ENCODE measurements around the gene THEMIS2.
A peak's percentile ranks its signal among the peaks of the same experiment; 100 is the strongest.
"Not testable (repeated sequence)": the region's sequence is repeated elsewhere in the genome, so short reads cannot be mapped to it uniquely, and the experiment has no call there.

The THEMIS2 gene

DNA sequence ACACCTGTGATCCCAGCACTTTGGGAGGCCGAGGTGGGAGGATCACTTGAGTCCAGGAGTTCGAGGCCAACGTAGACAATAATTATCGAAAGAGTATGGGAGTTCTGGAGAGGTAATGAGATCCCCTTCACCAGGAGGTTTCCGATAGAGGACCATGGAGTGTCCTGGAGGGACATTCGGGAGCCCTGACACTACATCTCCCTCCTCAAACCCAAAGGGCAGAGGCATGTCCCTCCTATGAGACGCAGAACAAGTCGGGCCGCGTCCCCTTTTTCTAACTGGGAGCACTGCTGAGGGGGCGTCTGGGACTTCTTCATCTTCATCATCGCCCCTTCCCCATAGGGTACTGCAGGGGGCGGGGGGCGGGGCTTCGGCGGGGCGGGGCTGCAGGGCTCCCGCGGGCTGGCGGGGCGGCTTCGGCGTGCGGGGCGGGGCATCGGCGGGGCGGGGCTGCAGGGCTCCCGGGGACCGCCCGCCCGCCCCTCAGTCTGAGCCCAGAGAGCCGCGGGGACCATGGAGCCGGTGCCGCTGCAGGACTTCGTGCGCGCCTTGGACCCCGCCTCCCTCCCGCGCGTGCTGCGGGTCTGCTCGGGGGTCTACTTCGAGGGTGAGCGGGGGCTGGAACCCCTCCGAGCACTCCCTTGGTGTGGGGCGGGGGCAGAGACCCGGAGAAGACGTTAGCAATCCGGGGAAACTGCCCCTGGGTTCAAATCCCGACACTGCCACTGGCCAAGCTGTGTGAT, at the start of gene THEMIS2:
Gene THEMIS2, plus strand, starts transcription at position 486 of the 743 bp plus-strand sequence. Its CDS starts 28 bp downstream, at position 514.
- DNase-seq = no peak

DNA sequence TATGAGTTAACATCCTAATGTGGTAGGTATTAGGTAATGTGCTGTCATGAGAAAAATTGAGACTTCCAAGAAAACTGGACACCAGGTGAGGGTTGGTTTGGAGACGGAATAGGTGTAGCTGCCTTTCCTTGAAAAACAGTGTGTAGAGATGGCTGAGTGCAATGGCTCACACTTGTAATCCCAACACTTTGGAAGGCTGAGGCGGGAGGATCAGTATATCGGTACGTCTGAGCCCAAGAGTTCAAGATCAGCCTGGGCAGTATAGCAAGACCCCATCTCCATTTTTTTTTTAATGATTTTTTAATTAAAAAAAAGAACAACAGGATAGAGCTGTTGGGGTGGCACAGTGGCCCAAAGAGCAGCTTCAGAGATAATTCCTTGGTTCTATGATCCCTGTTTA, 48.6 kb upstream of the THEMIS2 start:
- DNase-seq = no peak

DNA sequence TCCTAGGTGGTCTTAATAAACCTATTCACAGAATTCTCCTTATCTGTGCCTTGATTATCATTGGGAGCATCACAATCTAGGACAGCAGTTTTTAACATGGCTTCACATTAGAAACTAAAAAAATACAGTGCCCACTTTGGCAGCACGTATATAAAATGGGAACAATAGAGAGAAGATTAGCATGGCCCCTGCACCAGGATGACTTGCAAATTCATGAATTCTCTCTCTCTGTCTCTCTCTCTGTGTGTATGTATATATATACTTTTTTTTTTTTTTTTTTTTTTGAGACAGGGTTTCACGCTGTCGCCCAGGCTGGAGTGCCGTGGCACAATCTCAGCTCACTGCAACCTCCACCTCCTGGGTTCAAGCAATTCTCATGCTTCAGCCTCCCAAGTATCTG, 47.9 kb upstream of the THEMIS2 start:
- DNase-seq = no peak

DNA sequence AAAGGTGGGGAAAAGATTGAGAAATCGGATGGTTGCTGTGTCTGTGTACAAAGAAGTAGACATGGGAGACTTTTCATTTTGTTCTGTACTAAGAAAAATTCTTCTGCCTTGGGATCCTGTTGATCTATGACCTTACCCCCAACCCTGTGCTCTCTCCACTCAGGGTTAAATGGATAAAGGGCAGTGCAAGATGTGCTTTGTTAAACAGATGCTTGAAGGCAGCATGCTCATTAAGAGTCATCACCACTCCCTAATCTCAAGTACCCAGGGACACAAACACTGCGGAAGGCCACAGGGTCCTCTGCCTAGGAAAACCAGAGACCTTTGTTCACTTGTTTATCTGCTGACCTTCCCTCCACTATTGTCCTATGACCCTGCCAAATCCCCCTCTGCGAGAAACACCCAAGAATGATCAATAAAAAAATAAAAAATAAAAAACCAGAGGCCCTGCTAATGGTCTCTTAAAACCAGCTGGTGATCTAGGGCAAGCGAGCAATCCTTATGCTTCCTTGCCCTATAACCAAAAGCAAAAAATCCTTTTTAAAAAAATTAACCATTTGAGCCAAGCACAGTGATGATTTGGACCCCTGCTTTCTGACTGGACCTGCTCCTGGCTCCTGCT, 42.9 kb upstream of the THEMIS2 start:
- not testable (repeated sequence) for DNase-seq

DNA sequence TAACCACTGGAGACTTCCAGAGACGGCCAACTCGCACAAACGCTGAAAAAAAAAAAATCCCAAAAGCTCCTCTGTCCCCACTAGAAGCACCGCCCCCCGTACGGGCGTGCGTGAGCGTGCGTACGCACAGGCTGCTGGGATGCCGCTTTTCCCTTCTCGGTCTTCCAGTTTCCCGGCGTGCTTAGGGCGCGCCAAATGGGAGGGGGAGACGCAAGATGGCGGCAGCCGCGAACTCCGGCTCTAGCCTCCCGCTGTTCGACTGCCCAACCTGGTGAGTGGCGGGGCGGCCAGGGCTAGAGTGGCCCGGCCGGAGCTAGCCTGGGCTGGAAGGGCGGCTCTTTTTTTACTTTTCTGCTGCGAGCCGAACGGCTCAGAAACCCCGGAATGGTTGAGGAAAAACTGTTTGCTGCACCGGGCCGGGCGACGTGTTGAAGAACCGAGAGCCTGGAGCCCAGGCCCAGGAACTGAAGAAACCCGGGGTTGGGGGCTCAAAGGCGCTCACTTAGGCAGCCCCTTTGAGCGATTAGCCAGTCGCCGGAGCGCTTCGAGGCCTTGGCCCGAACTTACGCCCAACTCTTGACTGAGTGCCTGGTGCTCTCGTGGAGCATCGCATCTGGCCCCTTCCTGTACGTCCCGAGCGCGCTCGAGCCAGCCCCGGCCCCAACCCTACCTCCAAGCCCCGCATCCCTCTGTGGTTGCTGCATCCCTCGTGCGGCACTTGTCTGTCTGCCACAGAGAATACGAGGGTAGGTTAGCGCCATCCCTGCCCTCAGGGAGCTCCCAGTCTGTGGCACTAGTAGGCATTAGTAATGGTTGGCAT, 41.5 kb upstream of the THEMIS2 start, which contains the start of gene PPP1R8:
Gene PPP1R8, plus strand, starts transcription at position 162 of the 820 bp plus-strand sequence. Its CDS starts 54 bp downstream, at position 216.
- peak; percentile 91 for DNase-seq

DNA sequence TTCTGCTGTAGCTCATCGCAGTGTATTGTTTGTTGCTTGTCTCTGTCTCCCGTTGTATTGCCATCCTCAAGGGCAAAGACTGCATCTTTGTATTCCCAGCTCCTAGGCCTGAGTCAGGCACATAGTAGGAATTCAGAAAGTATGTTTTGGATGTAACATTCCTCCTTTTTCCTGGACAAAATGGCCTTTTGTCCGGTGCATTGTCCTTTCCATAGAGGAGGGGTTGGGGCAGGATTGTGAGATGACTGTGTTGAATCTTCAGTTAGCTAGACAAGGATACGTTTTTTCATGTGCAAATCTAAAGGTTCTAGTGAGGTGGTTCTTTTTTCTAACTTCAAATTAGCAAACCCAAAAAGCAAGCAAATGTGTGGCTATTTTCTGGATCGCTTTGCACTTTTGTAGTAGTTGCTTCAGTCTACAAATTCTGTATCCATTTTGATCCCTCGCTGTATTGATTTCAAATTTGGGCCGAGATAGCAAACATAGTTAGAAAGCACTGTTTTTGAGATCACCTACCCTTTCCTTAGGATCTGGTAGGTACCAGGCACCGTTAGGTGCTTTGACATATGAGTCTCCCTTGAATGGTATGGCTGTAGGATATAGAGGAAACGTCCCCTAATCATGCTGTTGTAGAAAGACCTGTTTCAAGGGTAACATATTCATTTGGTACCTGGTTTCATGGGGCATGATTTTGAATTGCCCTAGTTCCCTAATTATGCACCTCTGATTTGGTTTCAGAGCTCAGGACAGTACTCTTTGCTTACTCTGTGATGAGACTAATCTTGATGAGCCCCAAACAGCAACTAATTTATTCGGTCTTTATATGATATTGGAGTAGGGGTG, 40.6 kb upstream of the THEMIS2 start:
- no peak for DNase-seq

DNA sequence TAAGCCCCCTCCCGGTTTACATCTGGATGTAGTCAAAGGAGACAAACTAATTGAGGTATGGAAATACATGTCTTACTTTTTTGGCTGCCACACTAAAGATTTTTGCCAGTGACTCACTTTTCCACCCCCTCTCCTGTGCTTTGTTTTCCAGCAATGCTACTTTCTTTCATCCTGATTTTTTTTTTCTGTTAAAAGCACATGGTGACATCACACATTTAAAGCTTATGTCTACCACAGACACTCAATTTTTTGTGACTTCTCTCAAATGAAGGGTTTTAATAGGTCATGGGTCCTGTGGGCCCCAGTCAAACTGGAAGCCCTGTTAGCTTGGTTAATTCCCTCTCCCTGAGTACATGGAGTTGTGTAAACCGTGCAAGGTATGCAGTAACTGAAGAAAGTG, 39.6 kb upstream of the THEMIS2 start:
- DNase-seq = no peak

DNA sequence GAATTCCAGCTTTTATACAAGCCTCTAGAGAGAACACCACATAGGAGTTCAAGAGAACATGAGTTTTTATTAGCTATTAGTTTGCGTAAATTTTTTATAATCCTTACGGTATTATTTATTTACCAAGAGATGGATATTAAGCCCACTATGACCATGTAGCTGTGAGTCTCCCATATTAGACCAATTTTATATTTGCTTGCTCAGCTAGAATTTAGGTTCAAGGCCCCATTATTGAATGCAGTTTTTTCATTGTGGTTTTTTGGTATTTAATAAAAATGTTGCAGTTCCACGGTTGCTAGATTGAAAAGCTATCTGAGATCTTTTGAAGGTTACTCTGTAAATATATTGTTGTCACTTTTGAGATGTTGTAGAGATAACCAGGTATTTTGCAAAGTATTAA, 38.9 kb upstream of the THEMIS2 start:
- no peak for DNase-seq

DNA sequence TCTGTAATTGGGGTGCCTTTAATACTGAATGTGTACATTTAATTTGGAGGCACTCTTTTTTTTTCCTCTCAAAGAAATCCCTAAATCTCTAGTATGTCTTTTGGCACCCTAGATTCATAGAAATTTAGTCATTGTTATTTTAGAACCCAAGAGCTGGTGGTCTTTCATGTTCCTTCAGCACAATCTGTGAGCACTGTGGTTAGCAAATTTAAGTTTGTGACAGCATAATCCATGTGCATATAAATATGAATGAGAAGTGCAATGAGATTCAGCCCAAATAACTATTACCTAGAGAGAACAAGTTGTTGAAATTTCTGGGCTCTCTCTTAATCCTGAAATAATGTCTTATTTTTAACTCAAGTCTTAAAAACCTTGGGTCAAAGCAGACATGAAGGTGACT, 37.3 kb upstream of the THEMIS2 start:
- no peak for DNase-seq

DNA sequence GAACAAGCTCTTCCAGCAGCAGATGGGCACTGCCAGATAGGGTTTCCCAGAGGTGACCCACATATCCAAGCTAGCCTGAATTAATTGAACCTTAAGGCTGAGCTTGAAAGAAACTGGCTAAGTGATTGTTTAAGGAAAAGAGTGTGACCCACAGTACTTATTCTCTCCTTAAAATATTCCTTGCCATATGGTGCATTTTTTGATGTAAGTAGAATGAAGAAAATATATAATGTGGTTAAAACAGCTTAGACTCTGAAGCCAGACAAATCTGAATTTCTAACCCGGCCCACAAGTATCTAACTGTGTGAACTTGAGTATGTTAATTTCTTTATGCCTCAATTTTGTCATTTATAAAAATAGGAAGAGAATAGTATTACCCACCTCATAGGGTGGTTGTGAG, 36.8 kb upstream of the THEMIS2 start:
- no peak for DNase-seq

DNA sequence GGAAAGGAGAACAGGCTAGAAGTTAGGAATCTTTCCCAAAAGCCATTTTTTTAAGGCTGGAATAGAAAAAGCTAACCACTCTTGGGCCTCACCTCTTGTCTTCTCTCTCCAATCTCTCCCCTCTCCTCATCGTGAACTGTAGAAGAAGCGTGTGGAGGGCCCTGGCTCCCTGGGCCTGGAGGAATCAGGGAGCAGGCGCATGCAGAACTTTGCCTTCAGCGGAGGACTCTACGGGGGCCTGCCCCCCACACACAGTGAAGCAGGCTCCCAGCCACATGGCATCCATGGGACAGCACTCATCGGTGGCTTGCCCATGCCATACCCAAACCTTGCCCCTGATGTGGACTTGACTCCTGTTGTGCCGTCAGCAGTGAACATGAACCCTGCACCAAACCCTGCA, 22.4 kb upstream of the THEMIS2 start:
- DNase-seq = no peak

DNA sequence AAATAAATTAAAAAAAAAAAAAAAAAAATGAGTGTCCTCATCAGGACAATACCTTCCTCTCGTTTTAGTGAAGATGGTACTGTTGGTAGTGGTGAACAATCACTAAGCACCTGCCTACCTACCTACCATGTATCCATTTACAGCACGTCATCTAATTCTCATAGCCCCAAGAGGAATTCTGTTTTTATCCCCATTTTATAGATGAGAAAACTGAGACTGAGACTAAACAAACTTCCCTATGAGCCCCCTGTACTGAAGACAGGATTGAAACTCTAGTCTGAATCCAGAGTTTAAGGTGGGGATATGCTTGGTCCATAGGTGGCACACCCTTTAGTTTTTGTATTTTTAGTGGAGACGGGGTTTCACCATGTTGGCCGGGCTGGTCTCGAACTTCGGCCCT, 17.3 kb upstream of the THEMIS2 start:
- DNase-seq = no peak

DNA sequence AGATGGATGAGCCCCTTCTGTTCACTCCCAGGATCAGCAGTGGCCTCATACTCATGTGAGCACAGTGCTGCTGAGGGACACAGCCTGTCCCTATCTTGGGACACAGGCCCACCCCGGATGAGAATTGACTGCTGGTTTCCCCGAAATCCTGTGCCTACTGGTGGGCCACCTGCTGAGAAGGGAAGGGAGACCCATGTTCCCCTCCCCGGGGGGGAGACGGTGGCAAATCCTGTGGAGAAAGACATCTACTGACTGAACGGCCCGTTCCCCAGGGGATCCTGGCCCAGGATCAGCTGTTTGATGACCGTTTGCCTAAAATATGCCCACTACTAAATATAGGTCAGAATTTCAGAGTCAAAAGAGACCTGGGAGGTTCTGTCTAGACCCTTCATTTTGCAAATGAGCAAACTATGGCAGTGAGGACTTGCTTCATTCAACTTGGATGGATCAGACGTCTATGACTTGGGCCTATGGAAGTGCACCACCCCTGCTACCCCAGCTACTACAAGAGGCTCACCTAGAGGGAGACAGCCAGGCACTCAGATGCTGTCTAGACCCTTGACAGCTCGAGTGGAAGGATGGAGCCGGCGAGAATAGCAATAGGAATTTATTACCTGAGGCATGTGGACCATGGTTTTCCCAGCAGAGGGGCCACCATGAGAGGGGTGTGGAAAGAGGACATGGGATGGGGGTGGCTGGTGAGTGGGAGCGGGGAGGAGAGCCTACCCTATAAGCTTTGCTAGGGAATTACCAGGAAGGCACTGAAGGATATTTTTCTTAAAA, 15.6 kb upstream of the THEMIS2 start:
- no peak for DNase-seq

DNA sequence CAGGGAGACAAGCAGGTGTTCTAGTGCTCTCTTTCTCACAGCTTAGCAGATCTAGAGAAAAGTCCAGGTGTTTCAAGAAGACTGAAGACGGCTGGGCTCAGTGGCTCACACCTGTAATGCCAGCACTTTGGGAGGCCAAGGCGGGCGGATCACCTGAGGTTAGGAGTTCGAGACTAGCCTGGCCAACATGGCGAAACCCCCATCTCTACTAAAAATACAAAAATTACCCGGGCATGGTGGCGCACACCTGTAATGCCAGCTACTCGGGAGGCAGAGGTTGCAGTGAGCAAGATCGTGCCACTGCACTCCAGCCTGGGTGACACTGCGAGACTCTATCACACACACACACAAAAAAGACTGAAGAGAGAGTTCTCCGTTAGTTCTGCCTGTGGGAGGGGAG, 14.8 kb upstream of the THEMIS2 start:
- not testable (repeated sequence) for DNase-seq

DNA sequence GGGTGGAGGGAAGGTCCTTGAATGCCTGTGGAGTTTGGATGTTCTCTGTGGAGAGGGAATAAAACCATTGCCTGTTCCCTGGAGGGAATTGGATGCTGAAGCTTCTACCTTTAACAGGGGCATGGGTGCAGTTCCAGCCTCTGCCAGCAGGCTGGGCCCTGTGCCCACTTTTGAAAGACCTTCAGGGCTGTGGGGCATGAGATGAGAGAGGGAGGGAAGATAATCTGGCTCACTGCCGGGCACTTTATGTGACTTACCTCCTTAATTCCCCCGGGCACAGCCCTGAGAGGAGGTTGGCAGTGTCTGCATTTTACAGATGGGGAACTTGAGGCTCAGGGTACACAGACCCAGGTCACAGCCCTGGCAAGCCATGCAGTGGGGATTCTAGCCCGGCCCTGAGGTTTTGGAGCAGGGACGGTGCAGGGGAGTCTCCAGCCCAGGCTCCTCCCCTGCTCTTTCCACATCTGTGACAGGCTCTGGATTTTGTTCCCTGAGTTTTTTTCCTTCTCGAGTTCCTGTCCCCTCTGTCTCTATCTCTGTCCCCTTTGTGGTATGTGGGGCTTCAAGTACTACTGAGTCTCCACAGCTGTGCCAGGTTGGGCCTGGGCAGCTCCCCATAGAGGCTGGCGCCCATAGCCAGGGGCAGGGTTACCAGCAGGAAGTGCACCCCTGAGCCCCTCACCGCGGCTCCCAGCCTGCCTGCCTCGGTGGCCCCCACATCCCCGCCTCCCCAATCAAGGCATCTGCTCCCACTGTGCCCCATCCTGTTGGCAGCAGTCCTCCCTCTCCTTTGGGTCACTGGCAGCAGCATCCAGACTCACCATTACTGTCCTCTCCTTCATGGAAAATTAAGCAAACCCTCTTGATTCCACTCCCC, 14.0 kb upstream of the THEMIS2 start:
- DNase-seq = peak; percentile 35

DNA sequence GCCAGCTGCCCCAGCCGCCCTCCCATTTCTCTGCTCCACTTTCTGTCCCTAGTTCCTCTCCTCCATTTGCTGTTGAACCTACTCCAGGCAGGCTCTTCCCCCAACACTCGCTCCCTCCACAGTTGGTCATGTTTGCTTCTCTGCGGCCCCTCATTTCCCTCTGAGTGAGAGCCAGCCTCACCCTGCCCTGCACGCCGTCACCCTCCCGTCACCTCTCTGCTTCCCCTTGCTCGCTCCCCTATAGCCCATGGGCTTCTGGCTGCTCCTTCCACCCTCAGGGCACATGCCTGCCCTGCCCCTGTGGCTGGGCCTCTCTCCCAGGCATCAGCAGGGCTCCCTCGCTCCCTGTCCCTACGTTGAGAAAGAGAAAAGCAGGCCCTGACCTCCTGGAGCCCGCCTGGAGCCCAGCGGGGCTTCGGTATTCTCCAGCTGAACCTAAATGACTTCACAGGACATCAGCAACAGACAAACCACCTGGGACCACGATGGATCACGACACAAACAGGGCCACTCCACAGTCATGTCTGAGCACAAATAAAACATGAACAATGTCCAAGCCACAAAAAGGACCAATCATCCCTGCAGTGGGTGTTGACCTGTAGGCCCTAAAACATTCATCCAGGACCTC, 13.3 kb upstream of the THEMIS2 start:
- DNase-seq = no peak

DNA sequence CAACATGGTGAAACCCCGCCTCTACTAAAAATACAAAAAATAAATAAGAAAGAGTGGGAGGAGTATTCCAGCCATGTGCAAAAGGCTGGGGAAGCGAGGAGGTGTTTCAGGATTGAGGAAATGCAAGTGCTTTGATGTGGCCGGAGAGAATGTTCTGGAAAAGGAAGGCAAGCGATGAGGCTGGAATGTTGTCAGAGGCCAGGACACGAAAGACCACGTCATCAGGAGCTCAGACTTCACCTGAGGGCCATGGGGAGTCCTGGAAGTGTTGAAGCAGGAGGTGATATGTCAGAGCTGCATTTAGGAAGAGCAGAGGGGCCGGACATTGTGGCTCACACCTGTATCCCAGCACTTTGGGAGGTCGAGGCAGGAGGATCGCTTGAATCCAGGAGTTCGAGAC, 10.9 kb upstream of the THEMIS2 start:
- DNase-seq = no peak

DNA sequence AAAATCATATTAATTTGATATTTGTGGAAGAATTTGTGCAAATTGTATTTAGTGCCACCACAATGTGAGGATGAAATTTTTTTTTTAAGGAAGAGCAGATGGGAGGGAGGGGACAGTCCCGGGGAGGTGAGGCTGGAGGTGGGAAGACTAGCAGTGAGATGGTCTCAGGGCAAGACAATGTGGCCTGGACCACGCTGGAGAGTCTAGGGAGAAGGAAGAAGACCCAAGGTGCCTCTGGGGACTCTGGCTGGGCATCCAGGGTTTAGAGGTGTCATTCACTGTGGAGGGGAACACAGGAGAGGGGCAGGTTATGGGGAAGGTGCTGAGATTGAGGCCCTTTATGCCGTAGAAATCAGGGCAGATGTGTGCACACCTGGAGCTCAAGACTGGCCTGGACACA, 10.3 kb upstream of the THEMIS2 start:
- no peak for DNase-seq

DNA sequence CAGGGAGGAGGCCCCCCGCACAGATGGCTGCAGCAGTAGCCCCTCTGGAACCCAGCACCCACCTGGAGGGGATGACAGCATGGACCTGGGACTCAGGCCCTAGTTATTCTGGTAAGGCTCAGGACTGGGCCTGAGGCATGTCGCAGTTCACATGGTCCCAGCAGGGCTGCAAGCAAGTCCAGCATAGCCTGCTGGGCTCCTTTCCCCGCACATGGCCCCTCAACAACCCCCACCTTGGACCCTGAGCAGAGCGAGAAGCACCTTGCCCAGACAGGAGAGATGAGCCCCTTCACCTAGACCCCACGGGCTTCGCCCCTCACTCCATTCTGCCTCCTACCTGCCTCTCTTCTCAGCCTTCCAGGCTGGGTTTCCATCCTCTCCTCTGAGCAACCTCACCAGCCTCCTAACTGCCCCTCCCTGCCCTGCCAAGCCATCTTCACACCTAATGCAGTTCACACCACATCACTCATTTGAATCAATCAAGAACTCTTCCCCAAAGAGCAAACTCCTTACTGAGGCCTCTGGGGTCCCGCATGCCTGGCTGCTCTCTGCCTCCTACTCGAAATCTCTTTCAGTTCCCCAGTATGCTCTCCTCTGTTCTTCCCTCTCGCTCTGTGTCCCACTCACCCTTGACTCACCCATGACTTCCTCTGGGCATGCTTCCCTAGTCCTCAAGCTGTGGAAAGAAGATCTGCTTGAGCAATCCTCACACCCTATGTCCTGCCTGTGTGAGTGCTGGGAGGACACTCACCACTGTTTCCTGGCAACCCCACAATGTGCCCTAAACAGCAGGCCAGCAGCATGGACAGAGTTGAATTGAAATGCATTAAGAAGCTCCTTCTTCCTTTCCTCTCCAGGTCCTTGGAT, 9.4 kb upstream of the THEMIS2 start:
- DNase-seq = no peak
